Astrocyte of the spinal cord (primary cell): ENCODE data around the gene PROSER2.

Experiments used
- DNase-seq: peaks from one replicate; pipeline ENCODE4 v3.0.0; 2011; ENCODE audit warnings: low read depth, low spot score
- H3K4me3 ChIP-seq: 2 replicates; pipeline ENCODE4 v1.5.1; 2011; ENCODE audit warnings: low read depth, mild to moderate bottlenecking, low read length, moderate library complexity
- in situ Hi-C: cut with HindIII; loops from 2 replicates; pipeline ENCODE4 v1.10.0; 2017; ENCODE audit warnings: low sequenced_read_pairs
- TF ChIP-seq, protein P1 (sequence below): IDR thresholded peaks from 2 replicates; pipeline ENCODE4 v1.5.1; 2012; ENCODE audit warnings: low read depth, mild to moderate bottlenecking, low read length, inconsistent platforms

The PROSER2 gene

DNA sequence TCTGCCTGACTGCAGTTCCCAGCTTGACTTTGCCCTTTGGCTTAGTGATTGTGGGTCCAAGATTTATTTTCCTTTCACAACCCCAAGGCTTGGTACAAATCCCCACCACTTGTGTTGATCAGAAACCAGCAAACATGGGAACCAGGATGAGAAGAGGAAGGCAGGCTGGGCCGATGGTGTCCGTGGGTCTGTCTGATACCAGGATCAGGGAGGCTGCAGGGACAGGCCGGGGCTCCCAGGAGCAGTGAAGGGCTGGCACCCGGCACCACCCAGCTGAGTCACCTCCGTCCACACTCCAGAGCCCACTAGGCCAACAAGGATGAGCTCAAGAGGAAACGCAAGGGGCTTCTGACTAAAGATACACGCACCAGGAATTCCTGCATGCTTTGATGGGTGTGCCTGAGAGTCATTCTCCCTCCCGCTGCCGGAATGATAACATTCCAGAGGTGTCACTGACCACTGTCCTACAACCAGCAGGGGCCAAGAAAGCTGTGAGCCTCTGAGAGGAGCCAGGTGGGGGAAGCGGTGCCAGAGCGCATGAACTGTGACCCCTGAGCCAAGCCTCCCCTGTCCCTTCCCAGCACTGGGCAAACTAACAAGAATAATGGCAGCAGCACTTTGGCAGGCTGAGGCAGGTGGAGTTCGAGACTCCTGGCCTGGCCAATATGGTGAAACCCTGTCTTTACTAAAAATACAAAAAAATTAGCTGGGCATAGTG lies 29.2 kb upstream of the PROSER2 start:
- TF ChIP-seq, protein P1, sequence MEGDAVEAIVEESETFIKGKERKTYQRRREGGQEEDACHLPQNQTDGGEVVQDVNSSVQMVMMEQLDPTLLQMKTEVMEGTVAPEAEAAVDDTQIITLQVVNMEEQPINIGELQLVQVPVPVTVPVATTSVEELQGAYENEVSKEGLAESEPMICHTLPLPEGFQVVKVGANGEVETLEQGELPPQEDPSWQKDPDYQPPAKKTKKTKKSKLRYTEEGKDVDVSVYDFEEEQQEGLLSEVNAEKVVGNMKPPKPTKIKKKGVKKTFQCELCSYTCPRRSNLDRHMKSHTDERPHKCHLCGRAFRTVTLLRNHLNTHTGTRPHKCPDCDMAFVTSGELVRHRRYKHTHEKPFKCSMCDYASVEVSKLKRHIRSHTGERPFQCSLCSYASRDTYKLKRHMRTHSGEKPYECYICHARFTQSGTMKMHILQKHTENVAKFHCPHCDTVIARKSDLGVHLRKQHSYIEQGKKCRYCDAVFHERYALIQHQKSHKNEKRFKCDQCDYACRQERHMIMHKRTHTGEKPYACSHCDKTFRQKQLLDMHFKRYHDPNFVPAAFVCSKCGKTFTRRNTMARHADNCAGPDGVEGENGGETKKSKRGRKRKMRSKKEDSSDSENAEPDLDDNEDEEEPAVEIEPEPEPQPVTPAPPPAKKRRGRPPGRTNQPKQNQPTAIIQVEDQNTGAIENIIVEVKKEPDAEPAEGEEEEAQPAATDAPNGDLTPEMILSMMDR: no peak
- DNase-seq: peak; percentile 43
- no peak overlapping the region for H3K4me3 ChIP-seq
- in situ Hi-C loops: no loop called here

DNA sequence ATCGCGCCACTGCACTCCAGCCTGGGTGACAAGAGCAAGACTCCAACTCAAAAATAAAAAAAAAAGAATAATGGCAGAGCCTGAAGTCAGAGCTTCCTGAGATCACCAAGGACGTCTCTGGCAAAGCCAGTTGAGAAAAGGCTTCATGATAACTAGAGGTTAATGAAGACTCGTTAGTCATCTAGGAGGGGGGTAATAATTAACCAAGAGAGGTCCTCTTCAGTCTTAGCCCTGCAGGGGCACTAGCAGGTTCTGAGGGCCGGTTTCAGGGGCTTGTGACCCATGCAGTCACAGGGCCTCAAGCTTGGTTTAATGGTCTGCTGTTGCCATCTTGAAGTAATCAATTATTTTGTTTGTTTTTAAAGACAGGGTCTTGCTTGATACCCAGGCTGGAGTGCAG lies 28.6 kb upstream of the PROSER2 start:
- in situ Hi-C loops: no loop called here
- H3K4me3 ChIP-seq: no peak overlapping the region
- DNase-seq: no peak
- TF ChIP-seq, protein P1: no peak

DNA sequence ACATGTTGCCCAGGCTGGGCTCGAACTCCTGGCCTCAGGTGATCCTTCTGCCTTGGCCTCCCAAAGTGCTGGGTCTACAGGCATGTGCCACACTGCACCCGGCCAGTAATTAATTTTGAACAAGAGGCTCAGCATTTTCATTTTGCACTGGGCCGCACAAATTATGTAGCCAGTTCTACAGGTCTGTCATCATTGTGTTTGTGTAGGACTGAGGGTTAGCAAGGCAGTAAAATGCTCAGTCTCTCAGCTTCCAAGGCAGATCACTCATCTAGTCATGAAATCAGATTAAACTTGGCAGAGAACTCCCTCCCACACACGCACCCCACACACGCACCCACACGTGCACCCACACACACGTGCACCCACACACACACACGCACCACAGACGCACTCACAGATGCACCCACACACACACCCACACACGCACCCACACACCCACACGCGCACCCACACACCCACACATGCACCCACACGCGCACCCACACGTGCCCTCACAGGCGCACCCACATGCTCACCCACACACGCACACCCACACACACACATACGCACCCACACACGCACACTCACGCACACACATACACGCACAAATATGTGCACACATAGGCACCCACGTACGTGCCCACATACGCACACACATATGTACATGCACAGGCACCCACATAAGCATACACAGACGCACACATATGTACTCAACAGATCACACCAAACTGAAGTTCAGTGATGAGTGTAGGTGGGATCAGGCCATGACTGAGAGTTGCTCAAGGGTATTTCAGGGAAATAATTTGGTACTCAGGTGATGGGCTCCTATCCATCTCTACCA lies 27.8 kb upstream of the PROSER2 start:
- no peak overlapping the region for H3K4me3 ChIP-seq
- no peak for DNase-seq
- TF ChIP-seq, protein P1: no peak
- in situ Hi-C loops: no loop called here

DNA sequence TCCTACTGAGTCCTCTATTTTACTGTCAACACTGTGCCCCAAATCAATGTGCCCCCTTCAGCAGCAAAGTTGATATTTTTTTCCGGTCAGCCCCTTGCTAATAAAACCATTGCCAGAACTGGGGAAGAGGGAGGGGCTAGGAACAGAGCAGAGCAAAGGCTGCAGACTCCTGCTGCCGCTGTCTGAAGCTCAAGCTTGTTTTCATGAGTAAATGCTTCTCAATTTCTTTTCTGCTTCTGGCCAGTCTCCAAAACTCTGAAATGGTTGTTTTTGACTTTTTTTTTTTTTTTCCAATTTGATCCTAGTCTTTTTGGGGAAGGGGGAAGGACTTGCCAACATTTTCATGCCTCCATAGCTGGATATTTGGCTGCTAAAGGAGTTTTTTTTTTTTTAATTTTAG lies 26.7 kb upstream of the PROSER2 start:
- H3K4me3 ChIP-seq: no peak overlapping the region
- DNase-seq: no peak
- in situ Hi-C loops: no loop called here
- TF ChIP-seq, protein P1: no peak

DNA sequence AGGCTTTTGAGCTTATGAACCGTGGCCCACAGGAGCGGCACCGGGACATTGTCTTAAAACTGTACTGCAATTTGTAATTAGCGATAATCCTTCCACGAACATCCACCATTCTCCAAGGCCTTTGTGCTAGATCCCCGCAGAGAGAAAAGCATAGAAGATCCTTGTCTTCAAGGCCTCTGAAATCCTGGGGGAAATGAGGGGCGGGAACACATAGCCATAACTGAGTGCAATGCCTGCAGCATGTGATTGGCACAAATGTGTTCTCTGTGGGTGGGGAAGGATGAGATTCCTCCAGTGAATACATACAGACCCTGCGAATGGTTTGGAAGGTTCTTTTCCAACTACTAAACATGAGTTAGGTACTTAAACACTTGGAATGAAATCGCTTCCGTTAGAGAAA lies 25.9 kb upstream of the PROSER2 start:
- DNase-seq: no peak

DNA sequence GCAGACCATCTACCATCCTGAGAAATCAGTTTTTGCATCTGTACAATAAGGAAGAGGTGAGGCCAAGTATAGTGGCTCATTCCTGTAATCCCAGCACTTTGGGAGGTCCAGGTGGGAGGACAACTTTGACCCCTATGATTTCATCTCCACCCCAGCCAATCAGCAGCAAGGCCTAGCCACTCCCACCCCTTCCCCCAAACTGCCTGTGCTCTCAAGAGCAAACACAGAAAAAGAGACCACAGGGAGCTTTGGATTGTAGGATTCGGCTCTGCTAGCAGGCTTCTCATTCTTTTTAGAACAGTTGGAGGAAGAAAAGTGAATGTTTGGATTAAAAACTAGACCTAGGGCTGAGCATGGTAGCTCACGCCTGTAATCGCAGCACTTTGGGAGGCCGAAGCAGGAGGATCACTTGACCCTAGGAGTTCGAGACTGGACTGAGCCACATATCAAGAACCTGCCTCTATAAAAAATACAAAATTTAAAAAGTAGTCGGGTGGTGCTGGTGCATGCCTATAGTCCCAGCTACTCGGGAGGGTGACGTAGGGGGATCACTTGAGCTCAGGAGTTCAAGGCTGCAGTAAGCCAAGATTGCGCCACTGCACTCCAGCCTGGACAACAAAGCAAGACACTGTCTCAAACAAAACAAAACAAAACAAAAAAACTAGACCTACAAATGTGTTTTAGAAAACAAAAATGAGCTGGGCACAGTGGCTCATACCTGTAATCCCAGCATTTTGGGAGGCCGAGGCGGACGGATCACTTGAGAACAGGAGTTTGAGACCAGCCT lies 25.1 kb upstream of the PROSER2 start:
- in situ Hi-C loops: no loop called here
- TF ChIP-seq, protein P1: no peak

More for the DNA sequence above, 25.9 kb upstream of the PROSER2 start:
- no peak overlapping the region for H3K4me3 ChIP-seq
- in situ Hi-C loops: no loop called here
- TF ChIP-seq, protein P1: no peak

More for the DNA sequence above, 25.1 kb upstream of the PROSER2 start:
- DNase-seq: no peak
- H3K4me3 ChIP-seq: no peak overlapping the region
